CD4-positive, alpha-beta T cell treated with Interleukin-6 at 100 ng/mL for 8 hours (primary cell): ENCODE results near the gene ELL2.
A peak's percentile ranks its signal among the peaks of the same experiment; 100 is the strongest.

Source experiments
- DNase-seq: peaks from one replicate; pipeline ENCODE4 v3.0.0-alpha.2; 2020; ENCODE audit warnings: mixed read lengths, low spot score

Gene ELL2

DNA sequence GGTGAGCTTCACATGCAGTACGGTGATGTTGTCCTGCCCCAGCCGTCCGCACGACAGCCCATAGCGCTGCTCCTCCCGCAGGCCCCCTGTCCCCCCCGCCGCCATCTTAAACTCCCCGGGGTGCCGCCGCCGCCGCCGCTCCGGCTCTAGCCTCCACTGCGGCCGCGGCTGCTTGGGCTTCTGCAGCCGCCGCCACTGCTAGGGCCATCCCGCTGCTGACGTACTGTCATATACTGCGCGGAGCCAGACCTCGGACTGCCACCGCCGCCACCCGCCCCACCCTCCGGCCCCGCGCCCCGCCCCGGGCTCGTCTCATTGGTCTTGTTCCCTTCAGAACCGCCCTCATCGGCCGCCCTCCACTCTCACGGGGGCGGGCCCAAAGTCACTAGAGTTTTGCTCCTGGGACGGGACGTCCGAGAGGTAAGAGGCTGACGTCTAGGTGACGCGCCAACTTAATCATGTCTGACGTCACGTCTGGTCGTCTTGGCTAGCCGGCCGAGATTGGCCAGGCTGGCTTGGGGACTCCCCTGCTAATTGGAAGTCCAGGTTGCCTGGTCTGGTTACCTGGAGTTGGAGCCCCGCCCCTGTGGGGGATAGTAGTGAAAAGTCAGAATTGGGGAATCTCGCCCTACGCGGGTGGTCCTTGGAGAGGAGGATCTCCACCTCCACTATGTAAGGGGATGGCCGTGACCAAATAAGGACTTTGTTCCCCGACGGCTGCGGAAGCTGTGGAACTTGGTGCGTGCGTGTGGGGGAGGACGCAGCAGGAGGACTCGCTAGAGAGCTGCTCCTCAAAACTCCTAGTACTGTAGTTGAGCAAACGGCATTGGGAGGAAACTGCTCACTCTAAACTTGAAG is at the start of gene ELL2:
ELL2 (minus strand) TSS at position 235 of the 858 bp plus-strand sequence; CDS start at position 105, 130 bp downstream.
- peak; percentile 92 for DNase-seq

DNA sequence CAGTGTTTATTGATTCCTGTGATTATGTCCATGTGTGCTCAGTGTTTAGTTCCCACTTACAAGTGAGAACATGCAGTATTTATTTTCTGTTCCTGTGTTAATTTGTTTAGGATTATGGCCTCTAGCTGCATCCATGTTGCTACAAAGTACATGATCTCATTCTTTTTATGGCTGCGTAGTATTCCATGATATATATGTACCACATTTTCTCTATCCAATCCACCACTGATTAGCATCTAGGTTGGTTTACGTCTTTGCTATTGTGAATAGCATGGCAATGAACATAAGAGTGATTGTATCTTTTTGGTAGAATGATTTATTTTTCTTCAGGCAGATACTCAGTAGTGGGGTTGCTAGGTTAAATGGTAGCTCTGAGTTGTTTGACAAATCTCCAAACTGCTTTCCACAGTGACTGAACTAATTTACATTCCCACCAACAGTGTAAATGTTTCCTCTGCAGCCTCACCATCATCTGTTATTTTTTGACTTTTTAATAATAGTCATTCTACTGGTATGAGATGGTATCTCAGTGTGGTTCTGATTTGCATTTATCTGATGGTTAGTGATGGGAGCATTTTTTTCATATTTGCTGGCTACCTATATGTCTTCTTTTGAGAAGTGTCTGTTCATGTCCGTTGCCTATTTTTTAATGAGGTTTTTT is 47.5 kb upstream of the ELL2 start:
- no peak for DNase-seq

DNA sequence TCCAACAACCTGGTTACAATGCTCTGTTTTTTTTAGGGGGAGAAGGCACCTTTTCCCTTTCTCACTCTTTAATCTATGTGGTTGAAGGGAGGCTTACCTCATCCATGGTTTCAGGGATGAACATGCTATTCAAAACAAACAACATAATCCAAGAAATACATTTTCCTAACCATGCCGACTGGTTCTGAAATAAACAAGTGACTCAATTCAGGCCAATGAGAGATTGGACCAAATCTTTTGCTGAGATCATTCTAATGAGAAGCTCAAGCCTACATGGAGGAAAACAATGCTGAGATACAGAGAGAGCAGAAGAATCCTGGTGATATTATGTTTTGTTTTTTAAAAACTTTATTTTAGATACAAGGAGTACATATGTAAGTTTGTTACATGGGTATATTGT is 46.8 kb upstream of the ELL2 start:
- no peak for DNase-seq

DNA sequence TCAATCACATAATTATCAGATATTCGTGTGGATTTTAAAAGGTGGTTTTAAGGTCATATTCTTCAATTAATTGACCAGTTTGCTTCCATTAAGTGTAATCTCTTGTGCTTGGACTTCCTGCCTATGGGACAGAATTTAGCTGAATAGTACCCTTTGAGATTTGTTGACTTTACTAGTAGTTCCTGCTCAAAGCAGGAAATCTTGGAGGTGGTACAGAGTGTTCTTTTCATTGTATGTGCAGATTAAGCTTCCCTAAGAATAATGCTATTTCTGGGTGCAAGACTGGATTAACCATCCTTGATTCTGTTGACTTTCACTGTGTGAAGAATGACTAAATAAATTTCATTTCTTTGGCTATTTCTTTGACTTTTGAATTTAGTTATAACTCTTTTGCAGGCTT is 45.4 kb upstream of the ELL2 start:
- DNase-seq, result no peak

DNA sequence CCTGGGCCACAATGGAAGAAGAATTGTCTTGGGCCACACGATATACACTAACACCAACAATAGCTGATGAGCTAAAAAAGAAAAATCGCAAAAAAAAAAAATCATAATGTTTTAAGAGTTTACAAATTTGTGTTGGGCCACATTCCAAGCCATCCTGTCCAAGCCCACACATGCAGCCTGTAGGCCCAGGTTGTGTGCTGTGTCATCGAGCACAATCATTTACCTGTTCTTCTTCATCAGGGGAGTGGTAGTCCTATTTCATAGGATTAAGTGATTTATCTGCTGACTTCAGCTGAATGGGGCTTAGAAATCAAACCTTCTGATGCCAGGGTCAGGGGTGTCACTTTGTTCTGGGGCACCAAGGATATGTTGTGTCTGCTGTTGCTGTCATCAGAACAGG is 44.6 kb upstream of the ELL2 start:
- DNase-seq, result no peak

DNA sequence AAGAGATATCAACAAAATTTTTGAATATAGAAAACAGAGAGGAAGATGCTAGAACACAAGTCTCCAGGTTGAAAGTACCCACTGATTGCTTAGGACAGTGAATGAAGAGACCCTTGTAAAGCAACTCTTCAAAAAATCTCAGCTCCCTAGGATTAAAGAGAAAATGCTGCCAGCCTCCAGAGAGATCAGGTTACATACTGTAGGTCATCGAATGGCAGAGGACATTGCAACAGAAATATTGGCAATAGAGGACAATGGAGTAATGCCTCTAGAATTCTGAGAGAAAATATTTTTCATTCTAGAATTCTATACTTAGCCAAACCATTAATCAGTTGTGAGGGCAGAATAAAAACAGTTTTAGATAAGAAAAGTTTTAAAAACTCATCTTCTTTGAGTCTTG is 43.1 kb upstream of the ELL2 start:
- DNase-seq, result no peak

DNA sequence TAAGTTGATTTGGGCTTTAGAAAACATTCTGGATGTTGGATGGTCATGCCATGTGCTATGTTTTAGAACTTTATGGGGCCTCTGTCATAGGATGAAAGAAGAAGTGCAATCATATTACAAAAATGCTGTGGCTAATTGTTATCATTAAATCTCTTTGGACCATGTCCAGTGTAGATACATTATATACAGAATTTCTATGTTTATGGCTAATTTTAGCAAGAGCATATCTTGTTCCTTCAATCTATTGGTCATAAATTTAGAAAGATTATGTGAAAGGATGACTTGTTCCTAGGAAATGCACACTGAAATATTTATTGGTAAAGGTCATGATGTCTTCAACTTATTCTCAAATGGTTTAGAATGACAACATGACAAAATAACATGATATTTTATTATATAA is 42.4 kb upstream of the ELL2 start:
- DNase-seq, result no peak

DNA sequence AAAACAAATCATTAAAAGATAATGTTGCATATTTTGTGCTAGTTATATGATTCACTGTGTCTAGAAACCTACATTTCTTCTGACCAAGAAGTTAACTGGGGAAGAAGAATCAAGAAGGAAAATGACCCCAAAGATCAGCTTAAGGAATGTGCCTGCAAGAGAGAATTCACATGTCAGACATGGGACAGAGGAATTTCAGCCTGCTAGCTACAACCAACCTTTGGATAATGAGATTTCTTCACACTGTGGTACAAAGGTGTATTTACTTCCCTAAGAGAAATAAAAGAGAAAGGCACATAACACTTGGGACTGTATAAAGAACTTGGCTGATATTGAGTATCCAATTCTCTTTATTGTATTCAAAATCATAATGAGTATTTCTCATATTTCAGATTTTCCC is 39.6 kb upstream of the ELL2 start:
- DNase-seq, result no peak

DNA sequence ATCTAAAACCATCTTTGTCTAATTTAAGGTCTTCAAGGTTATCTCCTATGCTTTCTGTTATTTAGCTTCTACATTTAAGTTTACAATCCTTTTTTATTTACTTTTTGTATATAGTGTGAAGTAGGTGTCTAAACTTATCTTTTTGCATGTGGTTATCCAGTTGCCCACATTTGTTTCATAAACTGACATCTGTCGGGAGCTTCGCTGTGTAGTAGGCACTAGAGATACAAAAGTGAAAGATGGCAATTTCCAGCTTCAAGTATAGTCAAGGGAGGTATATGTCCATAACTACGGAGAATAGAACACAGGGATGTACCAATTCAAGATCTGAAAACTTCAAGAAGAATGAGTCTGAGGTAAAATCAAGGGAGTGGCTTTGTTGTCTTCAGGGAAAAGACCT is 38.7 kb upstream of the ELL2 start:
- DNase-seq, result no peak

DNA sequence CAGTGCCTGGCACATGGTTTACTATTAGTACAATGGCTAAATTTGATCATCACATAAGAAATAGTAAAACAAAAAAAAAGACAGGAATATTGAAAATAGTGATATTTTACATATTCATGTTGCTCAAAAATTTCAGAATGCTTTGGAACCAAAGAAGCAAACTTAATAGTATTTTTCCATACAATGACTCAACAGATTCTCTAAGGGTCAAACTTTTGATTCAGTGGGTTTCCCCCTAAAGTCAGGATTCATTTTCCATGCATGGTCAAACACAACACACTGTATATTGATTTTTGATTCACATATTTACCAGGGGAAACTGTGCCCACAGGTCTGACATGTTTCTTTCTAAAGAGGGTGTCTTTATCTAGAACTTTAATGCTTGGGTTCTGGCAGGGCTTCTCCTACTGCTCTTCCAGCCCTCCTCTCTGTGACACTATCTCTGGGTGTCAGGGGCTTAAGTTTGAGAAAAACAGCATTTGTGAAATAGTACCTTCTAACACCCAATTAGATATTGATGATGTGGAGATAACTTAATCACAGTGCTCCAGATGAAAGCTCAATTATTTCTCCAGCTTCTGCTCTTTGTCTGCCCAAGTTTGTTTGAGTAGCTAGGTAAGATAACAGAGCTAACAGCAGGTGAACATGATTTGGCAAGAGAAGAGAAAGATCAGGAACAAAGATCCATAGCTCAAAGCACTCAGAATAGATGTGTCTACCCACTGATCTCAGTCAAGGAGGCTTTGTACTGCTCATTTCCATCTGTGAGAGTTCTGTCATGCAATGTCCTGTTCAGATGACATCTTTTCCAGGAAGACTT is 35.5 kb upstream of the ELL2 start:
- no peak for DNase-seq

DNA sequence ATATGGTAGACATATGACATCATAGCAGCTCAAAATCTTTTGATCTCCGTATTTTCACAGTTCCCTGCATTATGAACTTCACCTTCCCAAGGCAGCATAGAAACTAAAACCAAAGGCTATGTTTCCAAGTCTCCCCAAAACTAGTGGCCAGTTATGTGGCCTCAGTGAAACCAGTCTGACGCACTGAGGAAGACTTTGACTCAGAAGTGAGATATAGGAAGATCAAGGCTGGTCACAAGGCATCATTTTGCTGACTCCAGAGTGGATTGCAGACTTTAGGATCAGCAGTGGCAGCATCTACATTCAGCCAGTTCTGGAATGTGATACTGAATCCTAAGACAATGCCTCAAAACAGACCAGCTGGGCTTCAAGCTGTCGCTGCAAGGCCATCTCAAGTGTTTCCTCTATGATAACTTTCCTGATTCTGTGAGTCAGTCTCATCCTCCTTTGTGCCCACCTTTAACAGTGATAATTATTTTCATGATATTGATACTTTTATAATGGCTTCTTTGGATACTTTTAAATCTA is 34.4 kb upstream of the ELL2 start:
- DNase-seq, result no peak

DNA sequence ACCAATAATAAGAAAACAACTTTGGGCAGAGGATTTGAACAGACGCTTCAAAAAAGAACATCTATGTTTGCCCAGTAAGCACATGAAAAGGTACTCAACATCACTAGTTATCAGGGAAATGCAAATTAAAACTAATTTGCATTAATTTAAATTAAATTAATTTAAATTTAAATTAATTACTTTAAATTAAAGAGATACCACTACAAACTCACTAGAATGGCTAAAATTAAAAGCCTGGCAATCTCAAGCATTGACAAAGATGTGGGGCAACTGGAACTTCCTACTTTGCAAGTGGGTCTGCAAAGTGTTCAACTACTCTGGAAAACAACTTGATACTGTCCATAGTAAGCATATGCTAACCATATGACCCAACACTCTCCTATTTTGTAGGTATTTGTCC is 32.1 kb upstream of the ELL2 start:
- no peak for DNase-seq

DNA sequence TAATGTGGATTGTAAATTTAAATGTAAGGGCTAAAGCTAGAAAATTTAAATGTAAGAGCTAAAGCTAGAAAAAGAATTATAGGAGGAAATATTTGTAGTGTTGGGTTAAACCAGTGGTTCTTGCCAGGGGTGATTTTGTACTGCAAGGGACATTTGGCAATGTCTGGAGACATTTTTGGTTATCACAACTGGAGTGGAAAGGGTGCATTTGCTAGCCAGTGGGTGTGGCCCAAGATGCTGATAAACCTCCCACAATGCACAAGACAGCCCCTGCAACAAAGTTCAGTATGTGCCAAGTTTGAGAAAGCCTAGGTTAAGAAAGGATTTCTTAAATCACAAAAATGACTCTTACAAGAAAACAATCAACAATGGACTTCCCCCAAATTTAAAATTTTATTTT is 31.6 kb upstream of the ELL2 start:
- no peak for DNase-seq

DNA sequence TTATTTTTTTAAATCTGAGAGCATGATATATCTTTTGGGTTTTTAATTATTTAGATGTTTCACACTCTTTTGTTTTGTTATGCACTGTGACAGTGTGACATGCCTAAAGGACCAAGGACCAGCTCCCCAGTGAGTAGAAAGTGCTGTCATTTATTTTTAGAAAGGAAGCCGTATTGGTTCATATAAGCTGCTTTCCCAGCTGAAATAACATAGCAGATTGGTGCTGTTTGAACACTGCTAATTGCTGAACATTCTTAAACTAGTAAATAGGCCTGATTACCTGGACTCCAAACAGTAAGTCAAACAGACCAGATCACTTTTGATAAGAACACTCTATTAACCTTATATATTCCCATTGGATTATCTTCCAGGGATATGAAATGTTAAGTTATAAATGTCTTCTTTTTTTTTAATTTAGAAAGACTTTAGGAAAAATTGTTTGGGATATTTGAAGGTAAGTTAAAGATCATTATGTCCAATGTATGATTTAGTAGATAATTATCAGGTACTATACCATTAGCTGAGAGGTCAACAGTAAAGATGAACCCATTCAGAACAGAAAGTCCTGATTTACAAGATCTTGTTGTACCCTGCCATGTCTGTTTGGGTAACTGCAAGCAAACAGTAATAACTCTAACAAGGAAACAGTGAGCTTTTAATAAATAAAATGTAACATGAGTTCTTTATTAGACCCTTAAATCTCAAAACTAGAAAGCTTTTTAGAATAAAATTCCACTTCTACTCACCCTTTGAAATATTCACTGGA is 27.8 kb upstream of the ELL2 start:
- DNase-seq, result no peak

DNA sequence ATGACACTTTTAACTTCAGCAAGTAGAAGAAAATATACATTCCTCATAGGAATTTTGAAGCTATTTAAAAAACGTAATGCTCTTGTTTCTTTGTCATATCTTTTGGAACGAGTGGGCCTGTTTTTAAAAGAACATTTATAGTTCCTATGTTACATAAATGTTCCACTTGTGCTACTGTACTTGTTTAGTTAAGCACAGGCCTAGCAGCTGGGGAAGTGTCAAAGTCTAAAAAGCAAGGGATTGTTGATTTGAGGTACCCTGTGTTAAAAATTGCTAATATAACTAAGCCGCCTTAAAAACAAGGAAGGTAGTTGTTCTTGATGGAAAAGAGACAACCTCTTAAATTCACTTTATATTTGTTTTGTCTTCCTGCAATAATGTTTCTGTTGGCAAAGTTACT is 27.2 kb upstream of the ELL2 start:
- DNase-seq, result no peak

DNA sequence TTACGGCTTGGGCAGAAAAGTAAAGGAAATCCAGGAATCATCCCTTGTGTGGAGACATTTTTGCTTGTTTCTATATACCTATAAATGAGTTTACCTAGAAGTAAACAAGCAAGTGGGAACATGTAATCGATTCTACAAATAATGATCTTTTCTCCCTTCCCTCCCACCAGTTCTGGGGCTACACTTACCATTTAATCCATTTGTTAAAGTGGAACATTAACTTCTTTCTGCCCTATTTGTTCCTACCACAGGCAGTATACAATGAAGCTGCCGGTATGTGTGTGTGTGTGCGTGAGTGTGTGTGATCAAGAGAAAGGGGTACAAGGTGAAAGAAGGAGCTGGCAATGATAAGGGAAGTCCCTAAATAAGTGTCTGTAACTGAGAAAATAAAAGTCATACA is 26.4 kb upstream of the ELL2 start:
- DNase-seq, result no peak

DNA sequence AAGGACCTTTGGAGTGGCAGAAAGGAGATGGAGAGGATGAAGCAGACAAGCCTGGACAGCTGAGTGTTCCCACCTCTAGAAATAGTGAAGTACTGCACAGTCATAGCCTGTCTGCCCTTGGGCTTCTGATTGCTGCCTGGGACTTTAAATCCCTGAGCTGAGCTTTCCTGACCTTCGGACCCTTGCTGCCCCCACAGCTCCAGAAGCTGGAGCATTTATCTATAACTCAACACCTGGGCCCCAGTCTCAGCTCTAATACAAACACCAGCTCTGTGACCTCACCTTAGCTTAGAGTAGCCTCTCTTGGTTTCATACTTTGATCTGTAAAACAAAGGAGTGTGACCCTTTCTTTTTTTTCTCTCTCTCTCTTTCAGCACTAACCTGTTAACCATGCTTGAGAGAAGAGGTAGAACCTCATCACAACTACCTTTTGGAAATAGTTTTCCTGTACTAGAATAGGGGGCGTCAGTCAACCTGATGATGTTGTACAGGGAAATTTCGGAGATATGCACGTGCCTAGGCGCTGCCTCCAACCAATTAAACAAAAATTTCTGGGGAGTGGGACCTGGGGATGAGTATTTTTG is 25.4 kb upstream of the ELL2 start:
- no peak for DNase-seq

DNA sequence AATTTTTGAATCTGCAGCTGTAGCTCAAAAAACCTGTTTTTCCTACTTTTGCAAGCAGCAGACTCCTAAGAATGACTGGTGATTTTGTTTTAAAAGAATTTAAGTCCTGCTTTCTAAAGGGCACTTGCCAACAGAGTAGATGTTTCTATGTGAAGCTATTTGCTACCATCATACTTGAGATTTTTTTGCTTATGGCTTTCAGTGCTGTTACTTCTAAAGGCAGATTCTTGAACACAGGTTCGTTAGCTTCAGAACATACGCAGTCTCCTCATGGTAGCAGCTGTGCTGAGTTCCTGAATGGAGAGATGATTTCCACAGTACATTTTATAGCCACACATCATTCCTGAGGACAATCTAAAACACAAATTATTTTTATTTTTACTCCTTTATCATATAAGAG is 24.4 kb upstream of the ELL2 start:
- DNase-seq, result no peak

DNA sequence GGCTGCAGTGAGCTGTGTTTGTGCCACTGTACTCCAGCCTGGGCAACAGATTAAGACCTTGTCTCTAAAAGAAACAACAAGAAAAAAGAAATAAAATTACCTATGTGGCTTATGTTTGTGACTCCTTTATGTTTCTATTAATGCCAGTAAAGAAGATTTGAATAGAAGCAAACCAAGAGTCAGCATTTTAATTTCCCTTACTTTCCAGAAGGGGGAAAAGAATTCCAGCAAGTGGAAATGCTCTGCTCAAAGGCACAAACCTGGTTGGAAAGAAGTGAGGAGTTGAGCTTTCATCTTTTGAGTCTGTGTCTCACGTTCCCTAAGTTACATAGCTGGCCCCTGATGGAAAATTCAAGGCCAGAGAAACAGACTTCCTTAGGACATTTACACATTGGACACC is 23.6 kb upstream of the ELL2 start:
- no peak for DNase-seq

DNA sequence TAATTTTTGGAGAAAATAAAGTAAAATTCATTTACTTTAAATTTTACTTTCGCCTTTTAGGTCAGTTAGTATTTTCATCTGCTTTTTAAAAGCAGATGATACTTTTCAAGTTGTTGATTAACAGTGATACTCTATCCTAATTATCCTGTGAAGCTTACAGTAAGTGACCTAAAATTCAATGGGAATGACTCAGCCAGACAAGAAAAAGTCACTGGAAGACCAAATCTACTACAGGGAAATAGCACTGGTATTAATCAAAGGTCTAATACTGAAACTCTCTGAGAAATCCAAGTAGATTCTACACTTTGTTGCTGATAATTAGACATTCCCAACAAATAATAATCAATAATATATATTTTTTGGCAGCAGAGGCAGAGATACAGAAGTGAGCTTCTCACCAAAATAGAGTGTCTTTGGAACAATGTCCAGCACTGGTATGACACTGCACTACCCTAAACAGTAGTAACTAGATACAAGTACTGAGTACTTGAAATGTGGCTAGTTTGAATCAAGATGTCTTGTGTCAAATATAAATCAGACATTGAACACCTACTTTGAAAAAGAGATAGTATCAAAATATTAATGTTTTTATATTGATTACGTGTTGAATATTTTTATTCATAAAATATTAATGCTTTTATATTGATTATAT is 22.8 kb upstream of the ELL2 start:
- DNase-seq, result no peak

DNA sequence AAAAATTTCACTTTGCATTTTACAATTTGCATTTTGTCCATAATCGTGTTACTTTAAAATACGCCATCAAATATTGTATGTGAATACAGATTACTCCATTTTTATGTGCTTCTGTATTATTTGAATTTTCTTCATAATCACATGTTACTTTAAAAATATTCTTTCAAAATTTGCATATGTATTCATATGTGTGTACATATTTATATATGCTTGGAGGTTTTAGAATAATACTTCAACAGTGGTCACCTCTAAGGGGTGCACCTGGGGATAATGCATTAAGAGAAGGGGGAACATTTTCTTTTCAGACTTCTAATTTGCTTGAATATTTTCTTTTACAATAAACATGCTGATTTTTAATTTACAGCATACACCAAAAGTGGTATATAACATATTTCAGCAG is 21.9 kb upstream of the ELL2 start:
- no peak for DNase-seq
